Epithelial cell of prostate (primary cell): ENCODE measurements around the gene ZGLP1.
A peak's percentile ranks its signal among the peaks of the same experiment; 100 is the strongest.

Experiments used
- DNase-seq: peaks from one replicate; pipeline ENCODE4 v3.0.0-alpha.2; 2011; ENCODE audit warnings: low read depth, low spot score
- H3K27ac ChIP-seq: fragments of 450-650 bp; 2 replicates; pipeline ENCODE4 v1.5.1; 2017; ENCODE audit warnings: mild to moderate bottlenecking

The ZGLP1 gene

GRCh38 chr19:10295847-10296591, 13.6 kb downstream of the ZGLP1 start:
- no peak overlapping the region for H3K27ac ChIP-seq
- DNase-seq: no peak

GRCh38 chr19:10295305-10295846, 14.2 kb downstream of the ZGLP1 start:
- DNase-seq: no peak
- H3K27ac ChIP-seq: no peak overlapping the region

GRCh38 chr19:10294368-10294697, 15.3 kb downstream of the ZGLP1 start:
- H3K27ac ChIP-seq: no peak overlapping the region
- no peak for DNase-seq

- no peak for DNase-seq
- H3K27ac ChIP-seq: no peak overlapping the region
These were observed 15.8 kb downstream of the ZGLP1 start for GRCh38 chr19:10293637-10294367.

GRCh38 chr19:10292789-10293636, 16.6 kb downstream of the ZGLP1 start:
- DNase-seq: no peak
- H3K27ac ChIP-seq: no peak overlapping the region

- no peak for DNase-seq
- H3K27ac ChIP-seq: no peak overlapping the region
These were observed 17.3 kb downstream of the ZGLP1 start for GRCh38 chr19:10292206-10292788.

- H3K27ac ChIP-seq: no peak overlapping the region
- DNase-seq: no peak
These were observed 17.9 kb downstream of the ZGLP1 start for GRCh38 chr19:10291554-10292205.

- no peak for DNase-seq
- H3K27ac ChIP-seq: no peak overlapping the region
These were observed 18.6 kb downstream of the ZGLP1 start for GRCh38 chr19:10290876-10291553.

- no peak overlapping the region for H3K27ac ChIP-seq
- DNase-seq: no peak
These were observed 19.2 kb downstream of the ZGLP1 start for GRCh38 chr19:10290357-10290875.

- no peak for DNase-seq
- H3K27ac ChIP-seq: no peak within 1 kb of the TSS
These were observed 19.7 kb downstream of the ZGLP1 start, which contains the start of gene ICAM5 for GRCh38 chr19:10289836-10290356. Gene ICAM5 (plus strand): TSS chr19:10289952. CDS start chr19:10290044, 92 bp downstream.

GRCh38 chr19:10289167-10289835, 20.3 kb downstream of the ZGLP1 start:
- no peak for DNase-seq

GRCh38 chr19:10288662-10289166, 20.9 kb downstream of the ZGLP1 start:
- DNase-seq: no peak
- H3K27ac ChIP-seq: no peak overlapping the region

More at GRCh38 chr19:10289167-10289835, 20.3 kb downstream of the ZGLP1 start:
- no peak overlapping the region for H3K27ac ChIP-seq

GRCh38 chr19:10286803-10287737, 22.5 kb downstream of the ZGLP1 start, which contains the start of gene ICAM4:
Gene ICAM4 (plus strand): TSS chr19:10286955. CDS start chr19:10287013, 58 bp downstream.
- H3K27ac ChIP-seq: peak within 1 kb of the TSS; percentile 57
- DNase-seq: no peak

- DNase-seq: no peak
- H3K27ac ChIP-seq: peak overlapping the region; percentile 57
These were observed 24.2 kb downstream of the ZGLP1 start for GRCh38 chr19:10285393-10285792.

- no peak for DNase-seq
- no peak overlapping the region for H3K27ac ChIP-seq
These were observed 24.7 kb downstream of the ZGLP1 start for GRCh38 chr19:10284960-10285278.

GRCh38 chr19:10284065-10284959, 25.3 kb downstream of the ZGLP1 start:
- DNase-seq: no peak
- H3K27ac ChIP-seq: no peak overlapping the region
